Measurements from ENCODE around the gene PRKN. TPM values are rescaled to one million over a fixed set of nuclear protein-coding genes. Genes with fewer than 3 reads are reported as not detected.

PRKN gene
- total RNA-seq, 1 experiment from 2014 or later = 0.46 TPM

GRCh38 chr6:162226803-162227202, 500.8 kb downstream of the PRKN start:
- Histone ChIP-seq H3K9me3 (ENCODE audit: control insufficient read depth, insufficient read depth, low read depth, low read length) (no peaks in the 10 kb centered on the region), H3K27me3 (ENCODE audit: control insufficient read depth, insufficient read depth, low read length) (no peaks in the 10 kb centered on the region), H3K27ac (ENCODE audit: low read length) (no peak overlapping the region), H3K36me3 (ENCODE audit: control insufficient read depth, insufficient read depth, low read length) (no peaks in the 10 kb centered on the region), H3K4me1 (ENCODE audit: control insufficient read depth, insufficient read depth, low read length) (no peaks in the 10 kb centered on the region), H3K4me3 (ENCODE audit: low read depth in 2 of 2, low read length in 2 of 2) (no peak overlapping the region)
- in situ Hi-C loops (cut with HindIII; ENCODE audit: low pct_unique_long_range_greater_than_20kb, low sequenced_read_pairs) = no loop called here
- intact Hi-C loops (cut with micrococcal nuclease; ENCODE audit: unreplicated experiment) = no loop called here
- no peak for DNase-seq (ENCODE audit: low read depth, low spot score)
- CTCF ChIA-PET = no interaction called here
- no TSS peak for BruUV-seq (replicated peaks)
- TF ChIP-seq SIN3A (IDR thresholded peaks at IDR 0.05; ENCODE audit: borderline replicate concordance, insufficient read depth, low read depth, low read length) (no peak), POLR2AphosphoS5 (IDR thresholded peaks at IDR 0.05; ENCODE audit: low read depth, low read length) (no peak), TCF7L2 (IDR thresholded peaks at IDR 0.05; ENCODE audit: low read depth, low read length) (no peak), CTCF (IDR thresholded peaks at IDR 0.05) (no peak)
- TF ChIP-seq, protein P1, sequence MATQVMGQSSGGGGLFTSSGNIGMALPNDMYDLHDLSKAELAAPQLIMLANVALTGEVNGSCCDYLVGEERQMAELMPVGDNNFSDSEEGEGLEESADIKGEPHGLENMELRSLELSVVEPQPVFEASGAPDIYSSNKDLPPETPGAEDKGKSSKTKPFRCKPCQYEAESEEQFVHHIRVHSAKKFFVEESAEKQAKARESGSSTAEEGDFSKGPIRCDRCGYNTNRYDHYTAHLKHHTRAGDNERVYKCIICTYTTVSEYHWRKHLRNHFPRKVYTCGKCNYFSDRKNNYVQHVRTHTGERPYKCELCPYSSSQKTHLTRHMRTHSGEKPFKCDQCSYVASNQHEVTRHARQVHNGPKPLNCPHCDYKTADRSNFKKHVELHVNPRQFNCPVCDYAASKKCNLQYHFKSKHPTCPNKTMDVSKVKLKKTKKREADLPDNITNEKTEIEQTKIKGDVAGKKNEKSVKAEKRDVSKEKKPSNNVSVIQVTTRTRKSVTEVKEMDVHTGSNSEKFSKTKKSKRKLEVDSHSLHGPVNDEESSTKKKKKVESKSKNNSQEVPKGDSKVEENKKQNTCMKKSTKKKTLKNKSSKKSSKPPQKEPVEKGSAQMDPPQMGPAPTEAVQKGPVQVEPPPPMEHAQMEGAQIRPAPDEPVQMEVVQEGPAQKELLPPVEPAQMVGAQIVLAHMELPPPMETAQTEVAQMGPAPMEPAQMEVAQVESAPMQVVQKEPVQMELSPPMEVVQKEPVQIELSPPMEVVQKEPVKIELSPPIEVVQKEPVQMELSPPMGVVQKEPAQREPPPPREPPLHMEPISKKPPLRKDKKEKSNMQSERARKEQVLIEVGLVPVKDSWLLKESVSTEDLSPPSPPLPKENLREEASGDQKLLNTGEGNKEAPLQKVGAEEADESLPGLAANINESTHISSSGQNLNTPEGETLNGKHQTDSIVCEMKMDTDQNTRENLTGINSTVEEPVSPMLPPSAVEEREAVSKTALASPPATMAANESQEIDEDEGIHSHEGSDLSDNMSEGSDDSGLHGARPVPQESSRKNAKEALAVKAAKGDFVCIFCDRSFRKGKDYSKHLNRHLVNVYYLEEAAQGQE (IDR thresholded peaks at IDR 0.05; ENCODE audit: insufficient read depth in 1 of 2, low read depth in 2 of 2, low read length in 1 of 2) = no peak
- POLR2A ChIA-PET = no interaction called here
- ATAC-seq = no peak

GRCh38 chr6:162222521-162222920, 505.0 kb downstream of the PRKN start:
- H3K9me3 ChIP-seq (ENCODE audit: control insufficient read depth, insufficient read depth, low read depth, low read length) = no peaks in the 10 kb centered on the region
- no TSS peak for BruUV-seq (replicated peaks)
- no peak for ATAC-seq
- intact Hi-C loops (cut with micrococcal nuclease; ENCODE audit: unreplicated experiment) (no loop called here), in situ Hi-C loops (cut with HindIII; ENCODE audit: low pct_unique_long_range_greater_than_20kb, low sequenced_read_pairs) (no loop called here)
- no peak overlapping the region for H3K27ac ChIP-seq (ENCODE audit: low read length)
- CTCF ChIA-PET = no interaction called here
- H3K36me3 ChIP-seq (ENCODE audit: control insufficient read depth, insufficient read depth, low read length) = no peaks in the 10 kb centered on the region
- no peak for DNase-seq (ENCODE audit: low read depth, low spot score)
- POLR2A ChIA-PET = no interaction called here
- H3K4me1 ChIP-seq (ENCODE audit: control insufficient read depth, insufficient read depth, low read length) = no peaks in the 10 kb centered on the region
- TF ChIP-seq CTCF (IDR thresholded peaks at IDR 0.05) (no peak), SIN3A (IDR thresholded peaks at IDR 0.05; ENCODE audit: borderline replicate concordance, insufficient read depth, low read depth, low read length) (no peak), TCF7L2 (IDR thresholded peaks at IDR 0.05; ENCODE audit: low read depth, low read length) (no peak), POLR2AphosphoS5 (IDR thresholded peaks at IDR 0.05; ENCODE audit: low read depth, low read length) (no peak)
- TF ChIP-seq, protein P1 (IDR thresholded peaks at IDR 0.05; ENCODE audit: insufficient read depth in 1 of 2, low read depth in 2 of 2, low read length in 1 of 2) = no peak
- no peak overlapping the region for H3K4me3 ChIP-seq (ENCODE audit: low read depth in 2 of 2, low read length in 2 of 2)
- H3K27me3 ChIP-seq (ENCODE audit: control insufficient read depth, insufficient read depth, low read length) = no peaks in the 10 kb centered on the region
